NCI-H2107 (cell line): ENCODE measurements around the gene STIM2.
"Not testable (repeated sequence)": the region's sequence is repeated elsewhere in the genome, so short reads cannot be mapped to it uniquely, and the experiment has no call there.

Experiments
- DNase-seq: peaks from one replicate; lab custom pipeline; 2025; lab: John Stamatoyannopoulos, UW

STIM2 gene

GRCh38 chr4:26953770-26954423 lies 93.3 kb downstream of the STIM2 start:
- no peak for DNase-seq

GRCh38 chr4:26955241-26955640 lies 94.6 kb downstream of the STIM2 start:
- DNase-seq = no peak

- DNase-seq = no peak
Measured at GRCh38 chr4:26958925-26959653, 98.4 kb downstream of the STIM2 start.

- no peak for DNase-seq
Measured at GRCh38 chr4:26959654-26960047, 99.0 kb downstream of the STIM2 start.

GRCh38 chr4:26962720-26963119 lies 102.1 kb downstream of the STIM2 start:
- DNase-seq = no peak

- DNase-seq = no peak
Measured at GRCh38 chr4:26964512-26964911, 103.9 kb downstream of the STIM2 start.

GRCh38 chr4:26964994-26965393 lies 104.4 kb downstream of the STIM2 start:
- DNase-seq = no peak

GRCh38 chr4:26975464-26976181 lies 115.0 kb downstream of the STIM2 start:
- not testable (repeated sequence) for DNase-seq

GRCh38 chr4:26978387-26979053 lies 117.9 kb downstream of the STIM2 start:
- no peak for DNase-seq

- DNase-seq = no peak
Measured at GRCh38 chr4:26984896-26985295, 124.3 kb downstream of the STIM2 start.

GRCh38 chr4:26985873-26986272 lies 125.2 kb downstream of the STIM2 start:
- DNase-seq = no peak

GRCh38 chr4:26987191-26987590 lies 126.5 kb downstream of the STIM2 start:
- DNase-seq = no peak

- DNase-seq = no peak
Measured at GRCh38 chr4:26991057-26991456, 130.4 kb downstream of the STIM2 start.

GRCh38 chr4:26992657-26993361 lies 132.2 kb downstream of the STIM2 start:
- no peak for DNase-seq

- no peak for DNase-seq
Measured at GRCh38 chr4:26993539-26993938, 132.9 kb downstream of the STIM2 start.

- DNase-seq = no peak
Measured at GRCh38 chr4:26993967-26994366, 133.3 kb downstream of the STIM2 start.

GRCh38 chr4:26995316-26995715 lies 134.7 kb downstream of the STIM2 start:
- DNase-seq = no peak

GRCh38 chr4:26996745-26997144 lies 136.1 kb downstream of the STIM2 start:
- no peak for DNase-seq

GRCh38 chr4:26999689-27000088 lies 139.0 kb downstream of the STIM2 start:
- DNase-seq = no peak

GRCh38 chr4:27000122-27000521 lies 139.5 kb downstream of the STIM2 start:
- no peak for DNase-seq

- DNase-seq = no peak
Measured at GRCh38 chr4:27000820-27001219, 140.2 kb downstream of the STIM2 start.
